HG02623 (cell line): ENCODE results near the gene EXOC3.
"Not testable (repeated sequence)": the region's sequence is repeated elsewhere in the genome, so short reads cannot be mapped to it uniquely, and the experiment has no call there.

Experiments used
- ATAC-seq: cut with Tn5 transposase; IDR thresholded peaks from one replicate; pipeline ENCODE4 v1.9.1; 2021; ENCODE audit warnings: moderate library complexity; ENCODE audit not compliant: unreplicated experiment

The EXOC3 gene

GRCh38 chr5:406041-406440 lies 36.9 kb upstream of the EXOC3 start:
- ATAC-seq: no peak

GRCh38 chr5:407051-407450 lies 35.9 kb upstream of the EXOC3 start:
- no peak for ATAC-seq

GRCh38 chr5:407801-408268 lies 35.1 kb upstream of the EXOC3 start:
- ATAC-seq: no peak

- ATAC-seq: no peak
Measured at GRCh38 chr5:410911-411517, 32.0 kb upstream of the EXOC3 start.

GRCh38 chr5:411728-412127 lies 31.2 kb upstream of the EXOC3 start:
- ATAC-seq: no peak

- not testable (repeated sequence) for ATAC-seq
Measured at GRCh38 chr5:414991-415927, 27.7 kb upstream of the EXOC3 start.

- no peak for ATAC-seq
Measured at GRCh38 chr5:415928-416635, 26.9 kb upstream of the EXOC3 start.

- ATAC-seq: no peak
Measured at GRCh38 chr5:416636-416960, 26.4 kb upstream of the EXOC3 start.

GRCh38 chr5:417301-418161 lies 25.4 kb upstream of the EXOC3 start:
- no peak for ATAC-seq

- ATAC-seq: no peak
Measured at GRCh38 chr5:418162-419121, 24.5 kb upstream of the EXOC3 start.

GRCh38 chr5:419970-420369 lies 23.0 kb upstream of the EXOC3 start:
- no peak for ATAC-seq

GRCh38 chr5:420632-421286 lies 22.2 kb upstream of the EXOC3 start:
- no peak for ATAC-seq

- ATAC-seq: no peak
Measured at GRCh38 chr5:421287-421880, 21.6 kb upstream of the EXOC3 start.

- ATAC-seq: no peak
Measured at GRCh38 chr5:421901-422300, 21.1 kb upstream of the EXOC3 start.

- no peak for ATAC-seq
Measured at GRCh38 chr5:422323-423232, 20.4 kb upstream of the EXOC3 start.

GRCh38 chr5:423233-423565 lies 19.8 kb upstream of the EXOC3 start:
- ATAC-seq: no peak

GRCh38 chr5:423626-424261 lies 19.2 kb upstream of the EXOC3 start:
- ATAC-seq: no peak
